HEK293 (cell line): ENCODE results near the gene NAPA.

ENCODE experiments used
- HOXA7 ChIP-seq: sonication (generic); formaldehyde crosslinking; IDR thresholded peaks from 2 replicates; pipeline ENCODE4 v1.8.1; 2022; ENCODE audit warnings: missing genetic modification reagents, borderline replicate concordance
- ZNF138 ChIP-seq: fragments of 450-650 bp; formaldehyde crosslinking; IDR thresholded peaks from 2 replicates; pipeline ENCODE4 v1.5.1; 2016; ENCODE audit warnings: missing biosample characterization, missing genetic modification characterization, borderline replicate concordance
- ZNF302 ChIP-seq: fragments of 450-650 bp; formaldehyde crosslinking; IDR thresholded peaks from 2 replicates; pipeline ENCODE4 v1.5.1; 2016; ENCODE audit warnings: missing biosample characterization, missing genetic modification characterization, low read depth
- ZNF645 ChIP-seq: fragments of 450-650 bp; formaldehyde crosslinking; IDR thresholded peaks from 2 replicates; pipeline ENCODE4; 2016; ENCODE audit warnings: missing biosample characterization, missing genetic modification characterization
- TF ChIP-seq, protein P1 (sequence below): IDR thresholded peaks from 2 replicates; pipeline ENCODE4 v1.6.1; 2011; ENCODE audit warnings: mild to moderate bottlenecking, low read depth, low read length, borderline replicate concordance
- TF ChIP-seq, protein P2 (sequence below): fragments of 450-650 bp; formaldehyde crosslinking; IDR thresholded peaks from 2 replicates; pipeline ENCODE4 v1.5.1; 2016; ENCODE audit warnings: missing biosample characterization, missing genetic modification characterization
- TF ChIP-seq, protein P3 (sequence below): sonication (generic); formaldehyde crosslinking; IDR thresholded peaks from 2 replicates; pipeline ENCODE4 v1.8.1; 2022; ENCODE audit warnings: mild to moderate bottlenecking, moderate library complexity, missing genetic modification reagents

GRCh38 chr19:47485210-47485609 lies 29.7 kb downstream of the NAPA start:
- TF ChIP-seq, protein P1, sequence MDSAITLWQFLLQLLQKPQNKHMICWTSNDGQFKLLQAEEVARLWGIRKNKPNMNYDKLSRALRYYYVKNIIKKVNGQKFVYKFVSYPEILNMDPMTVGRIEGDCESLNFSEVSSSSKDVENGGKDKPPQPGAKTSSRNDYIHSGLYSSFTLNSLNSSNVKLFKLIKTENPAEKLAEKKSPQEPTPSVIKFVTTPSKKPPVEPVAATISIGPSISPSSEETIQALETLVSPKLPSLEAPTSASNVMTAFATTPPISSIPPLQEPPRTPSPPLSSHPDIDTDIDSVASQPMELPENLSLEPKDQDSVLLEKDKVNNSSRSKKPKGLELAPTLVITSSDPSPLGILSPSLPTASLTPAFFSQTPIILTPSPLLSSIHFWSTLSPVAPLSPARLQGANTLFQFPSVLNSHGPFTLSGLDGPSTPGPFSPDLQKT = no peak
- TF ChIP-seq, protein P2, sequence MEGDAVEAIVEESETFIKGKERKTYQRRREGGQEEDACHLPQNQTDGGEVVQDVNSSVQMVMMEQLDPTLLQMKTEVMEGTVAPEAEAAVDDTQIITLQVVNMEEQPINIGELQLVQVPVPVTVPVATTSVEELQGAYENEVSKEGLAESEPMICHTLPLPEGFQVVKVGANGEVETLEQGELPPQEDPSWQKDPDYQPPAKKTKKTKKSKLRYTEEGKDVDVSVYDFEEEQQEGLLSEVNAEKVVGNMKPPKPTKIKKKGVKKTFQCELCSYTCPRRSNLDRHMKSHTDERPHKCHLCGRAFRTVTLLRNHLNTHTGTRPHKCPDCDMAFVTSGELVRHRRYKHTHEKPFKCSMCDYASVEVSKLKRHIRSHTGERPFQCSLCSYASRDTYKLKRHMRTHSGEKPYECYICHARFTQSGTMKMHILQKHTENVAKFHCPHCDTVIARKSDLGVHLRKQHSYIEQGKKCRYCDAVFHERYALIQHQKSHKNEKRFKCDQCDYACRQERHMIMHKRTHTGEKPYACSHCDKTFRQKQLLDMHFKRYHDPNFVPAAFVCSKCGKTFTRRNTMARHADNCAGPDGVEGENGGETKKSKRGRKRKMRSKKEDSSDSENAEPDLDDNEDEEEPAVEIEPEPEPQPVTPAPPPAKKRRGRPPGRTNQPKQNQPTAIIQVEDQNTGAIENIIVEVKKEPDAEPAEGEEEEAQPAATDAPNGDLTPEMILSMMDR (tag by site-specific recombination) = no peak
- TF ChIP-seq ZNF645 (no peak), ZNF138 (tag by site-specific recombination) (no peak), HOXA7 (CRISPR knock-in tag) (no peak), ZNF302 (tag by site-specific recombination) (no peak)
- TF ChIP-seq, protein P3, sequence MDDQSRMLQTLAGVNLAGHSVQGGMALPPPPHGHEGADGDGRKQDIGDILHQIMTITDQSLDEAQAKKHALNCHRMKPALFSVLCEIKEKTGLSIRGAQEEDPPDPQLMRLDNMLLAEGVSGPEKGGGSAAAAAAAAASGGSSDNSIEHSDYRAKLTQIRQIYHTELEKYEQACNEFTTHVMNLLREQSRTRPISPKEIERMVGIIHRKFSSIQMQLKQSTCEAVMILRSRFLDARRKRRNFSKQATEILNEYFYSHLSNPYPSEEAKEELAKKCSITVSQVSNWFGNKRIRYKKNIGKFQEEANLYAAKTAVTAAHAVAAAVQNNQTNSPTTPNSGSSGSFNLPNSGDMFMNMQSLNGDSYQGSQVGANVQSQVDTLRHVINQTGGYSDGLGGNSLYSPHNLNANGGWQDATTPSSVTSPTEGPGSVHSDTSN (CRISPR knock-in tag) = no peak
